Sigmoid colon (tissue), 7 donors: Measurements from ENCODE around the gene TPI1. TPM values are rescaled to one million over a fixed set of nuclear protein-coding genes. Genes with fewer than 3 reads are reported as not detected.
"Not testable (repeated sequence)": the region's sequence is repeated elsewhere in the genome, so short reads cannot be mapped to it uniquely, and the experiment has no call there.

Experiments
- DNase-seq: peaks from one replicate; pipeline ENCODE4 v3.0.0-alpha.2; 2019
- H3K27ac ChIP-seq, 4 donors: fragments of 200-600 bp; sonication (generic); one replicate each; pipeline ENCODE4 v1.5.1; 2016 to 2019; ENCODE audit warnings: mild to moderate bottlenecking in 1 of 4
- H3K27me3 ChIP-seq, 3 donors: fragments of 200-600 bp; sonication (generic); one replicate each; pipeline ENCODE4 v1.5.1; 2019; ENCODE audit warnings: mild to moderate bottlenecking in 1 of 3
- H3K36me3 ChIP-seq, 4 donors: fragments of 200-600 bp; sonication (generic); one replicate each; pipeline ENCODE4 v1.5.1; 2016 to 2019
- H3K4me1 ChIP-seq, 4 donors: fragments of 200-600 bp; sonication (generic); one replicate each; pipeline ENCODE4 v1.5.1; 2017 to 2019
- H3K4me3 ChIP-seq, 4 donors: fragments of 200-600 bp; sonication (generic); one replicate each; pipeline ENCODE4 v1.5.1; 2017 to 2019; ENCODE audit warnings: mild to moderate bottlenecking in 2 of 4, moderate library complexity in 1 of 4
- H3K9me3 ChIP-seq, 4 donors: fragments of 200-600 bp in 3 of 4; sonication (generic) in 3 of 4; one replicate each; pipeline versions ENCODE4 v1.5.1 to v1.6.1; 2013 to 2019
- CTCF ChIP-seq, 4 experiments: fragments of 450-650 bp in 3 of 4; fragments of 200-600 bp in 1 of 4; IDR thresholded peaks; one replicate each; pipeline ENCODE4 v1.5.1; 2016 to 2019; ENCODE audit warnings: antibody characterized with exemption in 4 of 4, mild to moderate bottlenecking in 3 of 4, moderate library complexity in 2 of 4
- EP300 ChIP-seq, 4 donors: sonication (generic); formaldehyde crosslinking; IDR thresholded peaks; one replicate each; pipeline ENCODE4 v1.6.1; 2017; ENCODE audit warnings: antibody characterized with exemption in 4 of 4
- POLR2A ChIP-seq, 2 donors: fragments of 450-650 bp; IDR thresholded peaks; one replicate each; pipeline ENCODE4 v1.6.1; 2016; ENCODE audit warnings: antibody characterized with exemption in 2 of 2, mild to moderate bottlenecking in 2 of 2, moderate library complexity in 2 of 2
- POLR2AphosphoS5 ChIP-seq, 4 donors: sonication (generic); formaldehyde crosslinking; IDR thresholded peaks; one replicate each; pipeline ENCODE4 v1.6.1; 2017; ENCODE audit warnings: antibody characterized with exemption in 4 of 4
- WGBS, 2 donors: extraction: QIAGEN DNeasy Blood & Tissue Kit; methylation state at CpG; one replicate each; pipeline ENCODE4 v1.1.7; 2013; 5-methylcytosine and 5-hydroxymethylcytosine counted together
- intact Hi-C: fragments of 100-400 bp; cut with DNase I; formaldehyde crosslinking; loops from one replicate; pipeline ENCODE4 v1.15.1; 2023
- polyA plus RNA-seq, 3 donors: library from polyadenylated mRNA; stranded (reverse); fragments of 200-250 nt; gene quantifications; one replicate each; pipeline ENCODE4 v1.2.3, GENCODE V29; 2013
- total RNA-seq, 4 donors: library from RNA; depleted of rRNA; stranded (reverse); fragments of >200 nt; gene quantifications; one replicate each; pipeline ENCODE4 v1.1.0, GENCODE V29; 2016
- donor health status: healthy with polysubstance abuse.
- donor health status: Bipolar disorder and iron deficiency.
- donor health status: healthy.

Gene TPI1
- total and polyA plus RNA-seq, 7 donors: 194 to 994 (median 345) TPM

DNA sequence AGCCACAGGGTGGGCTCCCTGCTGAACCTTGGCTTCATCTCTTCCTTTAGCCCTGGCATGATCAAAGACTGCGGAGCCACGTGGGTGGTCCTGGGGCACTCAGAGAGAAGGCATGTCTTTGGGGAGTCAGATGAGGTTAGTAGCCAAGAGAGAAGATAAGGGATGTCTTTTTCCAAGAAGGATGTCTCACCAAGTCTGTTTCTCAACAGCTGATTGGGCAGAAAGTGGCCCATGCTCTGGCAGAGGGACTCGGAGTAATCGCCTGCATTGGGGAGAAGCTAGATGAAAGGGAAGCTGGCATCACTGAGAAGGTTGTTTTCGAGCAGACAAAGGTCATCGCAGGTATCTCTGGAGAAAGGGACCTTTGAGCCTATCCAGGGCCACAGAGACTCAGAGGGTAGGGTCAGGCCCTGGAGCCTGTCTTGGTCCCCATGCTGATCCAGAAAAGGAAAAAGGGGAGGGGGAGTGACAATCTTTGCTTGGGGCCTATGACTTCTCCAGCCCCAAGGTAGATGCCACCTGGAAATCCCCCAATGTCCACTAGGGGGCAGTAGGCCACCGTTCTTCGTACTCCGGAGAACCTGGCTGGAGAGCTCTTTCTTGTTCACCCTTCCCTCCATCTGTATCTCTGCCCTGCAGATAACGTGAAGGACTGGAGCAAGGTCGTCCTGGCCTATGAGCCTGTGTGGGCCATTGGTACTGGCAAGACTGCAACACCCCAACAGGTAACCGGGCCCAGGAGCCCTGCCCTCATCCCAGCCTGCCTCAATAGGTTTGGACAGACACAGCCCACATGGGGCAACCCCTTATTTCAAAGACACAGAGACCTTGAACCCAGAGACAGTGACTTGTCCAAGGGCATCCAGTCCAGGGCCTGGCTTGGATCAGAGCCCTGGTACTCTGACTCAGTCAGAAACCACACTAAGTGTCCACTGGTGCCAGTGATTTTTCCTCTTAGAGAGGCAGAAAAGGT, 2.0 kb downstream of the TPI1 start:
- peak; percentile 71 to 91 (median 89) for TF ChIP-seq CTCF (IDR thresholded peaks at IDR 0.05)
- TF ChIP-seq POLR2A (IDR thresholded peaks at IDR 0.05): no peak
- WGBS, 2 donors: 19 to 38% methylated on average over 12 of the region's 12 CpGs

DNA sequence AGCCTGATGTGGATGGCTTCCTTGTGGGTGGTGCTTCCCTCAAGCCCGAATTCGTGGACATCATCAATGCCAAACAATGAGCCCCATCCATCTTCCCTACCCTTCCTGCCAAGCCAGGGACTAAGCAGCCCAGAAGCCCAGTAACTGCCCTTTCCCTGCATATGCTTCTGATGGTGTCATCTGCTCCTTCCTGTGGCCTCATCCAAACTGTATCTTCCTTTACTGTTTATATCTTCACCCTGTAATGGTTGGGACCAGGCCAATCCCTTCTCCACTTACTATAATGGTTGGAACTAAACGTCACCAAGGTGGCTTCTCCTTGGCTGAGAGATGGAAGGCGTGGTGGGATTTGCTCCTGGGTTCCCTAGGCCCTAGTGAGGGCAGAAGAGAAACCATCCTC, 3.0 kb downstream of the TPI1 start:
- H3K4me3 ChIP-seq, H3K27me3 ChIP-seq, H3K9me3 ChIP-seq, DNase-seq: not testable (repeated sequence)
- WGBS, 2 donors: 53 to 76% methylated on average over 4 of the region's 4 CpGs
- H3K36me3 ChIP-seq: peaks cover 6 to 36% (median 26%) of the 10 kb centered on the region in 4 donors
- H3K27ac ChIP-seq: peak overlapping the region in 2 of 4 donors; percentile 98 to 99
- H3K4me1 ChIP-seq: peaks cover 0 to 63% (median 51%) of the 10 kb centered on the region in 4 donors
- intact Hi-C loops: loop anchor here (5.0 kb wide), 2 partner anchors 37 to 67 kb away; no protein-coding TSS in a partner anchor

More for the DNA sequence above, 2.0 kb downstream of the TPI1 start:
- Histone ChIP-seq H3K27ac (peak overlapping the region; percentile 21 to 100 (median 98)), H3K36me3 (peaks cover 6 to 45% (median 28%) of the 10 kb centered on the region in 4 donors), H3K9me3 (no peaks in the 10 kb centered on the region), H3K27me3 (no peaks in the 10 kb centered on the region), H3K4me3 (peak overlapping the region in 3 of 4 donors; percentile 94 to 100 (median 99)), H3K4me1 (peaks cover 0 to 61% (median 48%) of the 10 kb centered on the region in 4 donors)
- intact Hi-C loops: loop anchor here (1.0 to 10.0 kb wide), 6 partner anchors 22 to 245 kb away; no protein-coding TSS in a partner anchor
- DNase-seq: peak; percentile 91

GRCh38 chr12:6871052-6871957, 4.0 kb downstream of the TPI1 start:
- Histone ChIP-seq H3K27me3 (no peaks in the 10 kb centered on the region), H3K4me1 (peaks cover 0 to 63% (median 51%) of the 10 kb centered on the region in 4 donors), H3K9me3 (no peaks in the 10 kb centered on the region), H3K36me3 (peaks cover 6 to 28% (median 19%) of the 10 kb centered on the region in 4 donors), H3K4me3 (peak overlapping the region in 2 of 4 donors; percentile 77 to 85), H3K27ac (peak overlapping the region; percentile 84 to 90 (median 88))
- intact Hi-C loops: loop anchor here (5.0 kb wide), 2 partner anchors 36 to 66 kb away; no protein-coding TSS in a partner anchor
- no peak for DNase-seq
- 46 to 68% methylated on average over 12 of the region's 12 CpGs for WGBS, 2 donors
- TF ChIP-seq CTCF (IDR thresholded peaks at IDR 0.05) (no peak), EP300 (IDR thresholded peaks at IDR 0.05) (no peak), POLR2A (IDR thresholded peaks at IDR 0.05) (no peak), POLR2AphosphoS5 (IDR thresholded peaks at IDR 0.05) (no peak)

GRCh38 chr12:6872073-6873048, 5.0 kb downstream of the TPI1 start:
- TF ChIP-seq POLR2AphosphoS5 (IDR thresholded peaks at IDR 0.05): peak in 3 of 4 donors; percentile 19 to 65 (median 62)
- no peak for TF ChIP-seq EP300 (IDR thresholded peaks at IDR 0.05)
- no peak for TF ChIP-seq POLR2A (IDR thresholded peaks at IDR 0.05)
- peak; percentile 82 to 96 (median 84) for TF ChIP-seq CTCF (IDR thresholded peaks at IDR 0.05)
- Histone ChIP-seq H3K36me3 (peaks cover 6 to 28% (median 19%) of the 10 kb centered on the region in 4 donors), H3K27ac (peak overlapping the region; percentile 84 to 90 (median 88)), H3K27me3 (no peaks in the 10 kb centered on the region), H3K9me3 (no peaks in the 10 kb centered on the region), H3K4me1 (peaks cover 0 to 57% (median 43%) of the 10 kb centered on the region in 4 donors), H3K4me3 (peak overlapping the region; percentile 62 to 85 (median 74))
- intact Hi-C loops: loop anchor here (1.0 to 5.0 kb wide), 3 partner anchors 19 to 65 kb away; no protein-coding TSS in a partner anchor
- WGBS, 2 donors: 2% methylated on average over 40 of the region's 40 CpGs
- peak; percentile 91 for DNase-seq
